ENCODE measurements around the gene CAMKK1.

CAMKK1 gene

GRCh38 chr17:3935140-3935542, 42.3 kb upstream of the CAMKK1 start:
- WGBS, result 27% methylated on average over 9 of the region's 10 CpGs
- H3K4me3 ChIP-seq (ENCODE audit: insufficient read depth in 1 of 2, low read depth in 1 of 2, low read length in 2 of 2), result no peak overlapping the region
- H3K27ac ChIP-seq (ENCODE audit: low read length, poor library complexity, severe bottlenecking), result no peak overlapping the region
- H4K8ac ChIP-seq (ENCODE audit: low read length), result no peak overlapping the region
- H3K79me1 ChIP-seq (replicated peaks; ENCODE audit: low read length, poor library complexity, severe bottlenecking), result no peaks in the 10 kb centered on the region
- H2AK5ac ChIP-seq (ENCODE audit: low read length, severe bottlenecking), result no peak overlapping the region
- no peak overlapping the region for H3K14ac ChIP-seq (ENCODE audit: low read length in 2 of 2)
- H3K27me3 ChIP-seq (ENCODE audit: control insufficient read depth in 1 of 2, insufficient read depth in 1 of 2, low read length in 2 of 2), result no peaks in the 10 kb centered on the region
- peak; percentile 79 for DNase-seq
- no peak overlapping the region for H3K4ac ChIP-seq (ENCODE audit: low read depth in 1 of 2, low read length in 2 of 2)
- no peak overlapping the region for H2BK120ac ChIP-seq (ENCODE audit: low read depth, low read length)
- H2BK12ac ChIP-seq (ENCODE audit: low read length in 2 of 2), result no peak overlapping the region
- no peaks in the 10 kb centered on the region for H3K36me3 ChIP-seq (ENCODE audit: control insufficient read depth in 1 of 2, insufficient read depth in 2 of 2, low read depth in 1 of 2, low read length in 2 of 2)
- H2AFZ ChIP-seq (ENCODE audit: low read depth, low read length), result no peak overlapping the region
- no peak overlapping the region for H3K9ac ChIP-seq (ENCODE audit: low read length)
- H3K9me3 ChIP-seq (ENCODE audit: control insufficient read depth, low read length), result no peaks in the 10 kb centered on the region
- H3K23ac ChIP-seq (ENCODE audit: low read length in 2 of 2), result no peak overlapping the region
- H3K18ac ChIP-seq (ENCODE audit: low read depth in 1 of 2, low read length in 2 of 2), result no peak overlapping the region
- no peak overlapping the region for H2BK5ac ChIP-seq (ENCODE audit: low read depth, low read length, poor library complexity, severe bottlenecking)
- no peak overlapping the region for H3K4me2 ChIP-seq (ENCODE audit: low read length, poor library complexity, severe bottlenecking)
- H3K4me1 ChIP-seq (ENCODE audit: control insufficient read depth, insufficient read depth, low read depth, low read length), result peaks cover 8% of the 10 kb centered on the region
- H4K91ac ChIP-seq (ENCODE audit: low read length), result no peak overlapping the region
- no peak overlapping the region for H2BK15ac ChIP-seq (ENCODE audit: low read depth, poor library complexity, severe bottlenecking)

- no peak overlapping the region for H2BK120ac ChIP-seq (ENCODE audit: low read depth, low read length)
- DNase-seq, result no peak
- no peak overlapping the region for H3K4me3 ChIP-seq (ENCODE audit: insufficient read depth in 1 of 2, low read depth in 1 of 2, low read length in 2 of 2)
- no peak overlapping the region for H2AFZ ChIP-seq (ENCODE audit: low read depth, low read length)
- no peak overlapping the region for H3K4ac ChIP-seq (ENCODE audit: low read depth in 1 of 2, low read length in 2 of 2)
- WGBS, result 94% methylated on average over 1 of the region's 1 CpG
- no peak overlapping the region for H3K27ac ChIP-seq (ENCODE audit: low read length, poor library complexity, severe bottlenecking)
- H3K9me3 ChIP-seq (ENCODE audit: control insufficient read depth, low read length), result no peaks in the 10 kb centered on the region
- H4K8ac ChIP-seq (ENCODE audit: low read length), result no peak overlapping the region
- no peak overlapping the region for H3K18ac ChIP-seq (ENCODE audit: low read depth in 1 of 2, low read length in 2 of 2)
- no peak overlapping the region for H3K4me2 ChIP-seq (ENCODE audit: low read length, poor library complexity, severe bottlenecking)
- no peak overlapping the region for H4K91ac ChIP-seq (ENCODE audit: low read length)
- peaks cover 10 to 20% of the 10 kb centered on the region in 2 experiments for H3K27me3 ChIP-seq (ENCODE audit: control insufficient read depth in 1 of 2, insufficient read depth in 1 of 2, low read length in 2 of 2)
- H3K23ac ChIP-seq (ENCODE audit: low read length in 2 of 2), result no peak overlapping the region
- H3K79me1 ChIP-seq (replicated peaks; ENCODE audit: low read length, poor library complexity, severe bottlenecking), result no peaks in the 10 kb centered on the region
- no peak overlapping the region for H3K14ac ChIP-seq (ENCODE audit: low read length in 2 of 2)
- no peak overlapping the region for H2BK12ac ChIP-seq (ENCODE audit: low read length in 2 of 2)
- peaks cover 7% of the 10 kb centered on the region for H3K4me1 ChIP-seq (ENCODE audit: control insufficient read depth, insufficient read depth, low read depth, low read length)
- no peak overlapping the region for H2BK5ac ChIP-seq (ENCODE audit: low read depth, low read length, poor library complexity, severe bottlenecking)
- H3K9ac ChIP-seq (ENCODE audit: low read length), result no peak overlapping the region
- H2BK15ac ChIP-seq (ENCODE audit: low read depth, poor library complexity, severe bottlenecking), result no peak overlapping the region
- no peaks in the 10 kb centered on the region for H3K36me3 ChIP-seq (ENCODE audit: control insufficient read depth in 1 of 2, insufficient read depth in 2 of 2, low read depth in 1 of 2, low read length in 2 of 2)
- no peak overlapping the region for H2AK5ac ChIP-seq (ENCODE audit: low read length, severe bottlenecking)
Observed at GRCh38 chr17:3929764-3930163, 36.9 kb upstream of the CAMKK1 start.

GRCh38 chr17:3929181-3929580, 36.3 kb upstream of the CAMKK1 start:
- Histone ChIP-seq H3K18ac (ENCODE audit: low read depth in 1 of 2, low read length in 2 of 2) (no peak overlapping the region), H3K23ac (ENCODE audit: low read length in 2 of 2) (no peak overlapping the region), H2BK5ac (ENCODE audit: low read depth, low read length, poor library complexity, severe bottlenecking) (no peak overlapping the region), H2BK12ac (ENCODE audit: low read length in 2 of 2) (no peak overlapping the region), H3K4me3 (ENCODE audit: insufficient read depth in 1 of 2, low read depth in 1 of 2, low read length in 2 of 2) (no peak overlapping the region), H3K4ac (ENCODE audit: low read depth in 1 of 2, low read length in 2 of 2) (no peak overlapping the region), H4K8ac (ENCODE audit: low read length) (no peak overlapping the region), H3K27me3 (ENCODE audit: control insufficient read depth in 1 of 2, insufficient read depth in 1 of 2, low read length in 2 of 2) (peaks cover 16 to 22% of the 10 kb centered on the region in 2 experiments), H2BK15ac (ENCODE audit: low read depth, poor library complexity, severe bottlenecking) (no peak overlapping the region), H2BK120ac (ENCODE audit: low read depth, low read length) (no peak overlapping the region), H3K4me2 (ENCODE audit: low read length, poor library complexity, severe bottlenecking) (no peak overlapping the region), H3K4me1 (ENCODE audit: control insufficient read depth, insufficient read depth, low read depth, low read length) (peaks cover 7% of the 10 kb centered on the region), H3K14ac (ENCODE audit: low read length in 2 of 2) (peak overlapping the region in 1 of 2 experiments; percentile 55), H3K9me3 (ENCODE audit: control insufficient read depth, low read length) (no peaks in the 10 kb centered on the region), H3K9ac (ENCODE audit: low read length) (no peak overlapping the region), H3K36me3 (ENCODE audit: control insufficient read depth in 1 of 2, insufficient read depth in 2 of 2, low read depth in 1 of 2, low read length in 2 of 2) (no peaks in the 10 kb centered on the region), H4K91ac (ENCODE audit: low read length) (peak overlapping the region; percentile 25), H2AFZ (ENCODE audit: low read depth, low read length) (no peak overlapping the region), H2AK5ac (ENCODE audit: low read length, severe bottlenecking) (no peak overlapping the region), H3K27ac (ENCODE audit: low read length, poor library complexity, severe bottlenecking) (no peak overlapping the region), H3K79me1 (replicated peaks; ENCODE audit: low read length, poor library complexity, severe bottlenecking) (no peaks in the 10 kb centered on the region)
- no peak for DNase-seq
- WGBS, result 90% methylated on average over 12 of the region's 12 CpGs

GRCh38 chr17:3928406-3928805, 35.6 kb upstream of the CAMKK1 start:
- Histone ChIP-seq H3K36me3 (ENCODE audit: control insufficient read depth in 1 of 2, insufficient read depth in 2 of 2, low read depth in 1 of 2, low read length in 2 of 2) (no peaks in the 10 kb centered on the region), H3K9ac (ENCODE audit: low read length) (no peak overlapping the region), H3K4me2 (ENCODE audit: low read length, poor library complexity, severe bottlenecking) (no peak overlapping the region), H2BK120ac (ENCODE audit: low read depth, low read length) (no peak overlapping the region), H4K91ac (ENCODE audit: low read length) (no peak overlapping the region), H2BK15ac (ENCODE audit: low read depth, poor library complexity, severe bottlenecking) (no peak overlapping the region), H2BK5ac (ENCODE audit: low read depth, low read length, poor library complexity, severe bottlenecking) (no peak overlapping the region), H2AFZ (ENCODE audit: low read depth, low read length) (no peak overlapping the region), H3K79me1 (replicated peaks; ENCODE audit: low read length, poor library complexity, severe bottlenecking) (no peaks in the 10 kb centered on the region), H3K18ac (ENCODE audit: low read depth in 1 of 2, low read length in 2 of 2) (no peak overlapping the region), H3K14ac (ENCODE audit: low read length in 2 of 2) (no peak overlapping the region), H3K9me3 (ENCODE audit: control insufficient read depth, low read length) (no peaks in the 10 kb centered on the region), H3K4ac (ENCODE audit: low read depth in 1 of 2, low read length in 2 of 2) (no peak overlapping the region), H2AK5ac (ENCODE audit: low read length, severe bottlenecking) (no peak overlapping the region), H3K27me3 (ENCODE audit: control insufficient read depth in 1 of 2, insufficient read depth in 1 of 2, low read length in 2 of 2) (peaks cover 24 to 27% of the 10 kb centered on the region in 2 experiments), H3K4me1 (ENCODE audit: control insufficient read depth, insufficient read depth, low read depth, low read length) (peaks cover 7% of the 10 kb centered on the region), H2BK12ac (ENCODE audit: low read length in 2 of 2) (no peak overlapping the region), H3K4me3 (ENCODE audit: insufficient read depth in 1 of 2, low read depth in 1 of 2, low read length in 2 of 2) (no peak overlapping the region), H3K23ac (ENCODE audit: low read length in 2 of 2) (no peak overlapping the region), H4K8ac (ENCODE audit: low read length) (no peak overlapping the region), H3K27ac (ENCODE audit: low read length, poor library complexity, severe bottlenecking) (no peak overlapping the region)
- 90% methylated on average over 15 of the region's 16 CpGs for WGBS
- no peak for DNase-seq
